HepG2 (cell line): Measurements from ENCODE around the gene AGAP6.
"Not testable (repeated sequence)": the region's sequence is repeated elsewhere in the genome, so short reads cannot be mapped to it uniquely, and the experiment has no call there.

ENCODE experiments used
- CTCF ChIP-seq: sonication (generic); formaldehyde crosslinking; IDR thresholded peaks from 2 replicates; pipeline ENCODE4 v1.5.0; 2020; ENCODE audit warnings: mild to moderate bottlenecking, missing genetic modification reagents, moderate library complexity
- HNRNPL ChIP-seq: fragments of 200-400 bp; formaldehyde crosslinking; IDR thresholded peaks from 2 replicates; pipeline ENCODE4 v1.6.1; 2017; ENCODE audit warnings: mild to moderate bottlenecking, low read depth, low read length
- JUND ChIP-seq: sonication (generic); formaldehyde crosslinking; IDR thresholded peaks from 2 replicates; pipeline ENCODE4 v1.8.0; 2022; ENCODE audit warnings: mild to moderate bottlenecking, missing genetic modification reagents
- MYC ChIP-seq: sonication (generic); formaldehyde crosslinking; IDR thresholded peaks from 2 replicates; pipeline ENCODE4 v1.9.0; 2021; ENCODE audit warnings: missing genetic modification reagents, borderline replicate concordance
- NFE2L2 ChIP-seq: fragments of 150-350 bp; IDR thresholded peaks from 2 replicates; pipeline ENCODE4 v1.6.1; 2014; ENCODE audit warnings: low read length
- RAD21 ChIP-seq: fragments of 450-650 bp; formaldehyde crosslinking; IDR thresholded peaks from 2 replicates; pipeline ENCODE4 v1.5.0; 2020; ENCODE audit warnings: mild to moderate bottlenecking
- SP4 ChIP-seq: sonication (generic); formaldehyde crosslinking; IDR thresholded peaks from 2 replicates; pipeline ENCODE4 v1.8.1; 2023; ENCODE audit warnings: mild to moderate bottlenecking, missing genetic modification reagents
- TBP ChIP-seq: sonication (generic); formaldehyde crosslinking; IDR thresholded peaks from 2 replicates; pipeline ENCODE4 v1.5.0; 2020; ENCODE audit warnings: missing genetic modification reagents
- ZNF143 ChIP-seq: sonication (generic); formaldehyde crosslinking; IDR thresholded peaks from 2 replicates; pipeline ENCODE4 v1.4.0; 2020; ENCODE audit warnings: missing genetic modification reagents
- ZNF501 ChIP-seq: sonication (generic); formaldehyde crosslinking; IDR thresholded peaks from 2 replicates; pipeline ENCODE4 v1.5.1; 2020; ENCODE audit warnings: mild to moderate bottlenecking, moderate library complexity, missing genetic modification reagents
- ZNF883 ChIP-seq: sonication (generic); formaldehyde crosslinking; IDR thresholded peaks from 2 replicates; pipeline ENCODE4 v1.5.1; 2020; ENCODE audit warnings: mild to moderate bottlenecking, missing genetic modification reagents; ENCODE audit errors: not compliant biosample characterization
- TF ChIP-seq, protein P1 (sequence below), 2 experiments: IDR thresholded peaks; 2 replicates each; pipeline ENCODE4 v1.6.1; 2011 to 2012; ENCODE audit warnings: low read length in 2 of 2, borderline replicate concordance in 1 of 2, low read depth in 1 of 2, mild to moderate bottlenecking in 1 of 2, moderate library complexity in 1 of 2
- TF ChIP-seq, protein P2 (sequence below): conservative IDR thresholded peaks from 2 replicates; pipeline ENCODE4 v1.6.1; 2018; ENCODE audit warnings: missing genetic modification reagents

- TF ChIP-seq ZNF883 (CRISPR knock-in tag); CTCF; JUND (CRISPR knock-in tag); TBP (CRISPR knock-in tag); ZNF143 (CRISPR knock-in tag); MYC (CRISPR knock-in tag); HNRNPL; NFE2L2; RAD21 (CRISPR knock-in tag); SP4 (CRISPR knock-in tag); ZNF501 (CRISPR knock-in tag): not testable (repeated sequence)
- TF ChIP-seq, protein P1, sequence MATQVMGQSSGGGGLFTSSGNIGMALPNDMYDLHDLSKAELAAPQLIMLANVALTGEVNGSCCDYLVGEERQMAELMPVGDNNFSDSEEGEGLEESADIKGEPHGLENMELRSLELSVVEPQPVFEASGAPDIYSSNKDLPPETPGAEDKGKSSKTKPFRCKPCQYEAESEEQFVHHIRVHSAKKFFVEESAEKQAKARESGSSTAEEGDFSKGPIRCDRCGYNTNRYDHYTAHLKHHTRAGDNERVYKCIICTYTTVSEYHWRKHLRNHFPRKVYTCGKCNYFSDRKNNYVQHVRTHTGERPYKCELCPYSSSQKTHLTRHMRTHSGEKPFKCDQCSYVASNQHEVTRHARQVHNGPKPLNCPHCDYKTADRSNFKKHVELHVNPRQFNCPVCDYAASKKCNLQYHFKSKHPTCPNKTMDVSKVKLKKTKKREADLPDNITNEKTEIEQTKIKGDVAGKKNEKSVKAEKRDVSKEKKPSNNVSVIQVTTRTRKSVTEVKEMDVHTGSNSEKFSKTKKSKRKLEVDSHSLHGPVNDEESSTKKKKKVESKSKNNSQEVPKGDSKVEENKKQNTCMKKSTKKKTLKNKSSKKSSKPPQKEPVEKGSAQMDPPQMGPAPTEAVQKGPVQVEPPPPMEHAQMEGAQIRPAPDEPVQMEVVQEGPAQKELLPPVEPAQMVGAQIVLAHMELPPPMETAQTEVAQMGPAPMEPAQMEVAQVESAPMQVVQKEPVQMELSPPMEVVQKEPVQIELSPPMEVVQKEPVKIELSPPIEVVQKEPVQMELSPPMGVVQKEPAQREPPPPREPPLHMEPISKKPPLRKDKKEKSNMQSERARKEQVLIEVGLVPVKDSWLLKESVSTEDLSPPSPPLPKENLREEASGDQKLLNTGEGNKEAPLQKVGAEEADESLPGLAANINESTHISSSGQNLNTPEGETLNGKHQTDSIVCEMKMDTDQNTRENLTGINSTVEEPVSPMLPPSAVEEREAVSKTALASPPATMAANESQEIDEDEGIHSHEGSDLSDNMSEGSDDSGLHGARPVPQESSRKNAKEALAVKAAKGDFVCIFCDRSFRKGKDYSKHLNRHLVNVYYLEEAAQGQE (IDR thresholded peaks at IDR 0.05; ENCODE audit: borderline replicate concordance in 1 of 2, low read depth in 1 of 2, low read length in 2 of 2): not testable (repeated sequence)
- TF ChIP-seq, protein P2, sequence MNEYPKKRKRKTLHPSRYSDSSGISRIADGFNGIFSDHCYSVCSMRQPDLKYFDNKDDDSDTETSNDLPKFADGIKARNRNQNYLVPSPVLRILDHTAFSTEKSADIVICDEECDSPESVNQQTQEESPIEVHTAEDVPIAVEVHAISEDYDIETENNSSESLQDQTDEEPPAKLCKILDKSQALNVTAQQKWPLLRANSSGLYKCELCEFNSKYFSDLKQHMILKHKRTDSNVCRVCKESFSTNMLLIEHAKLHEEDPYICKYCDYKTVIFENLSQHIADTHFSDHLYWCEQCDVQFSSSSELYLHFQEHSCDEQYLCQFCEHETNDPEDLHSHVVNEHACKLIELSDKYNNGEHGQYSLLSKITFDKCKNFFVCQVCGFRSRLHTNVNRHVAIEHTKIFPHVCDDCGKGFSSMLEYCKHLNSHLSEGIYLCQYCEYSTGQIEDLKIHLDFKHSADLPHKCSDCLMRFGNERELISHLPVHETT: not testable (repeated sequence)
Observed at GRCh38 chr10:49943607-49944006, 44.6 kb upstream of the AGAP6 start.
